GM13977 (cell line): ENCODE results near the gene GSTA1.
"Not testable (repeated sequence)": the region's sequence is repeated elsewhere in the genome, so short reads cannot be mapped to it uniquely, and the experiment has no call there.

Source experiments
- DNase-seq: peaks from one replicate; pipeline ENCODE4 v3.0.0; 2012; ENCODE audit warnings: low spot score
- in situ Hi-C: fragments of 300-500 bp; cut with MboI; formaldehyde crosslinking; loops from one replicate; pipeline ENCODE4 v1.12.0; 2022; ENCODE audit warnings: low sequenced_read_pairs, low pct_unique_long_range_greater_than_20kb, mixed read lengths, inconsistent platforms; ENCODE audit not compliant: unreplicated experiment
- TF ChIP-seq, protein P1 (sequence below): IDR thresholded peaks from 2 replicates; pipeline ENCODE4 v1.5.1; 2012; ENCODE audit warnings: mild to moderate bottlenecking, control low read depth; ENCODE audit not compliant: insufficient read depth; ENCODE audit errors: extremely low read depth, missing control alignments

The GSTA1 gene

DNA sequence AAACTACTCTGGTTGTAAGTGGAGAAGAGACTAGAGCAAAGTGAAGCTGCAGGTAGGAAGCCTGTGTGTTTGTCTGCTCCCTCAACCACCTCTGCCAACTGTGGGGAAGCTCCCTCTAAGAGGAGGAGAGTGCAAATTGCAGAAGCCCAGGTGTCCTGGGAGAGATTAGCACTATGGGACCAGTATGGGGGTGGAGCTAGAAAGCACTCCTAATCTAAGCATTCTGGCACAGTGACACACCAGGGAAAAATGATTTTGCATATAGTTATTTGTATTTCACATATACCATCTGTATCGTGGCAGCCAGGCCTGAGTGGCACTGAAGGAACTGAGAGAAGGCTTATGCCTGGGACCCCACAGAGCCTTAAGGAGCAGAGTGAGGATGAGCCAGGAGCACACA, 12.8 kb downstream of the GSTA1 start:
- in situ Hi-C loops, result no loop called here
- no peak for DNase-seq
- TF ChIP-seq, protein P1, sequence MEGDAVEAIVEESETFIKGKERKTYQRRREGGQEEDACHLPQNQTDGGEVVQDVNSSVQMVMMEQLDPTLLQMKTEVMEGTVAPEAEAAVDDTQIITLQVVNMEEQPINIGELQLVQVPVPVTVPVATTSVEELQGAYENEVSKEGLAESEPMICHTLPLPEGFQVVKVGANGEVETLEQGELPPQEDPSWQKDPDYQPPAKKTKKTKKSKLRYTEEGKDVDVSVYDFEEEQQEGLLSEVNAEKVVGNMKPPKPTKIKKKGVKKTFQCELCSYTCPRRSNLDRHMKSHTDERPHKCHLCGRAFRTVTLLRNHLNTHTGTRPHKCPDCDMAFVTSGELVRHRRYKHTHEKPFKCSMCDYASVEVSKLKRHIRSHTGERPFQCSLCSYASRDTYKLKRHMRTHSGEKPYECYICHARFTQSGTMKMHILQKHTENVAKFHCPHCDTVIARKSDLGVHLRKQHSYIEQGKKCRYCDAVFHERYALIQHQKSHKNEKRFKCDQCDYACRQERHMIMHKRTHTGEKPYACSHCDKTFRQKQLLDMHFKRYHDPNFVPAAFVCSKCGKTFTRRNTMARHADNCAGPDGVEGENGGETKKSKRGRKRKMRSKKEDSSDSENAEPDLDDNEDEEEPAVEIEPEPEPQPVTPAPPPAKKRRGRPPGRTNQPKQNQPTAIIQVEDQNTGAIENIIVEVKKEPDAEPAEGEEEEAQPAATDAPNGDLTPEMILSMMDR, result no peak

DNA sequence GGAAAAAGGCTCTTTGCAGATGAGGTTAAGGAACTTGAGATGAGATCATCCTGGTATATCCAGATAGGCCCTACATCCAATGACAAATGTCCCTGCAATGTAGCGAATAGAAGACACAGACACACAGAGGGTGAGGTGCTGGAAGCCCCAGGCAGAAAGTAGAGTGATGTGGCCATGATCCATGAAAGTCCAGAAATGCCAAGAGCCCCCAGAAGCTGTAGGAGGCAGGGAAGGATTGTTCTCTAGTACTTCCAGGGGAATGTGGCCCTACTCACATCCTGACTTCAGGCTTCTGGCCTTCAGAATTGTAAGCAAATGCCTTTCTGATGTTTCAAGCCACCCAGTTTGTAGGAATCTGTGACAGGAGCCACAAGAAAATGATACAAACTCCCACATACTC, 14.0 kb downstream of the GSTA1 start:
- in situ Hi-C loops, result loop anchor here (5.0 kb wide), 1 partner anchor 38 kb away; no protein-coding TSS in a partner anchor
- DNase-seq, result not testable (repeated sequence)

DNA sequence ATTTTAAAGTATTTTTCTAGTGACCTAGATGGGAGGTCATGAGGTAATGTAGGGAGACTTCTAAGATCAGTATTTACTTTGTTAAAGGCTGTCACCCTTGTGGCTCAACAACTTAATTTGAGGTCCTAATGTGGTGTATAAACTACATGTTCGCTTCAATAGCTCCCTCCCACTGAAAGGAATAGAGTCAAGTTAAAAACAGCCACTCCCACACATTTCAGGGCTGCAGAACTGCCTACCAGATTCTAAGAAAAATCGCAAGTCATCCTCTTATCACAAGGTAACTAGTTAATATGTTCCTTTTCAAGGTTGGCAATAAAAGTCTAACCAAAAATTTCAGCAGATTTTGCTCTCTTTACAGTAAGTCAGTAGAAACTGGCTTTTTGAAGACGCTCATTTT, 15.1 kb downstream of the GSTA1 start:
- DNase-seq, result no peak
- in situ Hi-C loops, result loop anchor here (5.0 kb wide), 1 partner anchor 39 kb away; no protein-coding TSS in a partner anchor
- TF ChIP-seq, protein P1, result no peak

DNA sequence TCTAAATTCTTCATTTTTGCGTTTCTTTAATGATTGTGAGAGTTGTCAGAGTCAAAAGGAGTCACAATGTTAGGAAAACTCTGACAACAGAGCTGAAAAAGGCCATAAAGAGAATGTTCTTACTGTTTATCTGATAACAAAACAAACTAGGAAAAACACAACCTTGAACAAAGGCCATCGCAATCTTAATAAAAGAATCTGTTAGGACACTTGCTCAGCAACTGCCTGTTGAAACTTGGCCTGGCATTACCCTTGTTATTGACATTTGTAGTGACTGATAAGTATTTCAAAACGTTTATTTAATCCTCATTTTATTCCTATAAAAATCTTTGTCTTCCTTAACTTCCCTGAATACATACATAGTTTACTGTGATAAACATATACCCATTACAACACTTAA, 15.7 kb downstream of the GSTA1 start:
- TF ChIP-seq, protein P1, result no peak
- DNase-seq, result no peak
- in situ Hi-C loops, result loop anchor here (5.0 kb wide), 1 partner anchor 39 kb away; no protein-coding TSS in a partner anchor

DNA sequence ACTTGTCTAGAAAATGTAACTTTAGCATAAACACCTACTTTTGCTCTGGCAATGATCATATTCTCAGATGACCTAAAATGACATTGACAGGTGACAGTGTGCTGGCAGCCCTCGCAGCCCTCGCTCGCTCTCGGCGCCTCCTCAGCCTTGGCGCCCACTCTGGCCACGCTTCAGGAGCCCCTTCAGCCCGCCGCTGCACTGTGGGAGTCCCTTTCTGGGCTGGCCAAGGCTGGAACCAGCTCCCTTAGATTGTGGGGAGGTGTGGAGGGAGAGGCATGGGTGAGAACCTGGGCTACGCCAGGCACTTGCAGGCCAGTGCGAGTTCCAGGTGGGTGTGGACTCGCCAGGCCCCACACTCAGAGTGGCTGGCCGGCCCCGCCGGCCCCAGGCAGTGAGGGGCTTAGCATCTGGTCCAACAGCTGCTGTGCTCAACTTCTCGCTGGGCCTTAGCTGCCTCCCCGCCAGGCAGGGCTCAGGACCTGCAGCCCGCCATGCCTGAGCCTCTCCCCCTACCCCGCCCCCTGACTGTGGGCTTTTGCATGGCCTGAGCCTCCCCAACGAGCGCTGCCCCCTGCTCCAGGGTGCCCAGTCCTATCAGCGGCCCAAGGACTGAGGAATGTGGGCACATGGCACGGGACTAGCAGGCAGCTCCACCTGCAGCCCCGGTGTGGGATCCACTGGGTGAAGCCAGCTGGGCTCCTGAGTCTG, 17.2 kb downstream of the GSTA1 start:
- TF ChIP-seq, protein P1, result no peak
- DNase-seq, result no peak
- in situ Hi-C loops, result loop anchor here (5.0 kb wide), 1 partner anchor 41 kb away; no protein-coding TSS in a partner anchor

DNA sequence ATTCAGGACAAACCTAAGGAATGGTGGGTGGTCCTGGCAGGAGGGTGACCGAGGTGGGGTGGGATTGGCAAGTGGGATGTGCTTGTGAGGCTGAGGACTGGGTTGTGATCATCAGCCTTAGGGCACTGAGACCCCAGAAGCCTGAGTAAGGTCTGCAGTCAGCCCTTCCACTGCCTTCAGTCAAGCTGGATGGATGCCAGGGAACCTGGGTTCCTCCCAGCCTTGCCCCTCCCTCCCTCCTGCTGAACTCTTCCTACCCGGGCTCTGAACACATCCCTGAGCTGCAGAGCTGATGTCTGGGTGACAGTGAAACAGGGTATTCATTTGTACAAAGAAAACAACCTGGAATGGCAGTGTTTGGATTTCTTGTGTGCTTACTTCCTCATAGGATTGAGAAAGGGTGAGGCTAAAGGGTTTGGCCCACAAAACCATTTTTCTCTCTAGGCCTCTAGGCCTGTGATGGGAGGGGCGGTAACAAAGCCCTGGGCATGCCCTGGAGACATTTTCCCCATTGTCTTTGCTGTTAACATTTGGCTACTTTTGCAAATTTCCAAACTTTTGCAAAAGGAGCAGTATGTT, 20.8 kb downstream of the GSTA1 start:
- DNase-seq, in situ Hi-C loops: not testable (repeated sequence)

DNA sequence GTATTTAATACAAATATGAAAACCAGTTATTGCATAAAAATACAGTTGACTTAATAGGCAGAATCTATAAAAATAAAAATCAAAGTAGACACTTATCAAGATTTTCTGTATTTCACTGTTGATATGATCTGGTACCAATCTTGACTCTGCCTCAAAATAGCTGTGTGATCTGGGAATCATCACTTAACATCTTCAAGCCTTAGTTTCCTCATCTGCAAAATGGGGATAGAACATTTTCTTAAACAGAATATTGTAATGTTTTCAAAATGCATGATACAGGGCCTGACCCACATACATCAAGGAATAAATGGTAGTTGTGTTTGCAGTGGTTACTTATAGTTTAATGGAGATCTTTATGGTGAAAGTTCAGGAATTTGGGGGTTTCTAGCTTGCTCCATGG, 21.4 kb downstream of the GSTA1 start:
- in situ Hi-C loops, DNase-seq: not testable (repeated sequence)

DNA sequence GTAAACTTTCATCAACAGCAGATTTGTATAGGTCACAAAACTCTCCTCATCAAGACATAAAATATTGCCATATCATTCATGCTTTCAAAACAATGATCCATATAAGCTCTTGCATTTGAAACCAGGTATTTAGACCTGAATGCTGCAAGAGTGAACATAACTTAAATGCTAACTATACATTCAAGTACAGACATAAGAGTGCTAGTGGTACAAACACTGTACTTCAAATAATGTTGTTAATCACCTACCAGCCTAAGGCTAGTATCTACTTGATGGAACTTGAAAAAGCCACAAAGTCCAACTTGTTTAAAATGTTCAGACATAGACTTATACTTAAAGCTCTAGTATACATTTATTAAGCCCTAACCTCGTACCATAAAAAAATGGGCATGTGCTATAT, 24.4 kb downstream of the GSTA1 start:
- in situ Hi-C loops, result no loop called here
- TF ChIP-seq, protein P1, result no peak
- no peak for DNase-seq

DNA sequence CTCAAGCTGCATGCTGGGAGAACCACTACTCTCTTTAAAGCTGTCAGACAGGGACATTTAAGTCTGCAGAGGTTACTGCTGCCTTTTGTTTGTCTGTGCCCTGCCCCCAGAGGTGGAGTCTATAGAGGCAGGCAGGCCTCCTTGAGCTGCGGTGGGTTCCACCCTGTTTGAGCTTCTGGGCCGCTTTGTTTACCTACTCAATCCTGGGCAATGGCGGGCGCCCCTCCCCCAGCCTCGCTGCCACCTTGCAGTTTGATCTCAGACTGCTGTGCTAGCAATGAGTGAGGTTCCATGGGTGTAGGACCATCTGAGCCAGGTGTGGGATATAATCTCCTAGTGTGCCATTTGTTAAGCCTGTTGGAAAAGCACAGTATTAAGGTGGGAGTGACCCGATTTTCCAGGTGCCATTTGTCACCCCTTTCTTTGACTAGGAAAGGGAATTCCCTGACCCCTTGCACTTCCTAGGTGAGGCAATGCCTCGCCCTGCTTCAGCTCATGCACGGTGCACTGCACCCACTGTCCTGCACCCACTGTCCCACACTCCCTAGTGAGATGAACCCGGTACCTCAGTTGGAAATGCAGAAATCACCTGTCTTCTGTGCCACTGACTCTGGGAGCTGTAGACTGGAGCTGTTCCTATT, 26.8 kb downstream of the GSTA1 start:
- DNase-seq, in situ Hi-C loops: not testable (repeated sequence)

DNA sequence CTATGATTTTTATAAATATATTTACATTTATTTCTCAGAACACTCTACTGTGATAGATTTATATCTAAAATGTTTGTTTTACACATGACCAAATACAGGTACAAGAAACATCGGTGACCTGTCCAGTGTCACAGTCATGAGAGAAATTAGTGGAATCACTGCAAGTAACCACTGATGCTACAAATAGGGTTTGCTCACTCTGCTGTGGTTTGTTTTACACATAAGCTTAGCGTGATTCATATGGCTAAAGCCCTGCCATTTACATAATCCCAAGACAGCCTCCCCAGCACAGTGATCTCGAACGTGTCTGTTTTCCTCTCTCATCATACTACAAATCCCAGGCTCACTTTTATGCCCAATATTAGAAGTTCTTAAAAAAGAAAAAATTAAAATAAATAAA, 34.2 kb downstream of the GSTA1 start:
- in situ Hi-C loops, DNase-seq: not testable (repeated sequence)

DNA sequence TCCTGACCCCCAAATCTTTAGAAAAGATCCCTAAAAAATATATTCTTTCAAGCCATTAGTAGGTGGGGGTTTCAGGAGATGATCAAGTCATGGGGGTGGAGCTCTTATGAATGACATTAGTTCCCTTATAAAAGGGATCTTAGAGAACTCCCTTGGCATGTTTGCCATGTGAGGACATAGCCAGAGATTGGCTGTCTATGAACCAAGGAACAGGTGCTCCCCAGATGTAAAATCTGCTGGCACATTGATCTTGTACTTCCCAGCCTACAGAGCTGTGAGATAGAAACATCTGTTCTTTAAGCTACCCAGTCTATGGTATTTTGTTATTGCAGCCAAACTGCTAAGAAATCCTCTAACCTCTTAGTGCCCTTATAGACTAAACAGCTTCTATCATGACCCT, 36.0 kb downstream of the GSTA1 start:
- DNase-seq, in situ Hi-C loops: not testable (repeated sequence)
